H9 (cell line): ENCODE results near the gene ABHD17C. TPM values are rescaled to one million over a fixed set of nuclear protein-coding genes. Genes with fewer than 3 reads are reported as not detected.

Source experiments
- DNase-seq: peaks from one replicate; pipeline ENCODE4 v3.0.0-alpha.2; 2017
- H2AFZ ChIP-seq: one replicate; pipeline ENCODE4 v1.6.1; 2013; ENCODE audit warnings: mild to moderate bottlenecking, low read length, control low read depth, moderate library complexity
- H2AK5ac ChIP-seq: 2 replicates; pipeline ENCODE4 v1.6.1; 2013; ENCODE audit warnings: low read length, control low read depth, mixed read lengths; ENCODE audit not compliant: insufficient read length
- H2BK120ac ChIP-seq: one replicate; pipeline ENCODE4 v1.6.1; 2013; ENCODE audit warnings: low read depth, mild to moderate bottlenecking, low read length, control low read depth, inconsistent platforms; ENCODE audit not compliant: poor library complexity, severe bottlenecking
- H2BK12ac ChIP-seq: 2 replicates; pipeline ENCODE4 v1.6.1; 2013; ENCODE audit warnings: low read length, control low read depth, mixed read lengths, low read depth; ENCODE audit not compliant: insufficient read length
- H2BK15ac ChIP-seq: 2 replicates; pipeline ENCODE4 v1.6.1; 2013; ENCODE audit warnings: low read depth, low read length, control low read depth
- H2BK20ac ChIP-seq: one replicate; pipeline ENCODE4 v1.6.1; 2013; ENCODE audit warnings: low read depth, mild to moderate bottlenecking, low read length, control low read depth, inconsistent platforms; ENCODE audit not compliant: poor library complexity, severe bottlenecking
- H2BK5ac ChIP-seq: 2 replicates; pipeline ENCODE4 v1.6.1; 2013; ENCODE audit warnings: low read length, control low read depth, mixed read lengths; ENCODE audit not compliant: insufficient read length
- H3K14ac ChIP-seq: 2 replicates; pipeline ENCODE4 v1.6.1; 2013; ENCODE audit warnings: low read length, control low read depth; ENCODE audit not compliant: insufficient read depth
- H3K18ac ChIP-seq: 2 replicates; pipeline ENCODE4 v1.6.1; 2013; ENCODE audit warnings: low read depth, mild to moderate bottlenecking, mixed read lengths, low read length, control low read depth; ENCODE audit not compliant: insufficient read length
- H3K23ac ChIP-seq: 2 replicates; pipeline ENCODE4 v1.6.1; 2013; ENCODE audit warnings: low read length, control low read depth, mixed read lengths, low read depth; ENCODE audit not compliant: insufficient read length
- H3K23me2 ChIP-seq: 2 replicates; pipeline ENCODE4 v1.6.1; 2013; ENCODE audit warnings: low read depth, mild to moderate bottlenecking, mixed read lengths, low read length, control low read depth; ENCODE audit not compliant: insufficient read length, poor library complexity, severe bottlenecking
- H3K27ac ChIP-seq: 2 replicates; pipeline ENCODE4 v1.5.1; 2013; ENCODE audit warnings: low read length, control low read depth, mixed read lengths, low read depth; ENCODE audit not compliant: insufficient read length
- H3K27me3 ChIP-seq: 2 replicates; pipeline ENCODE4 v1.6.1; 2013; ENCODE audit warnings: low read length, control low read depth, inconsistent platforms; ENCODE audit not compliant: insufficient read depth
- H3K4ac ChIP-seq: 2 replicates; pipeline ENCODE4 v1.6.1; 2013; ENCODE audit warnings: low read depth, mild to moderate bottlenecking, control low read depth, inconsistent platforms, low read length, moderate library complexity
- H3K4me1 ChIP-seq: 2 replicates; pipeline ENCODE4 v1.6.1; 2013; ENCODE audit warnings: low read length, control low read depth, inconsistent platforms; ENCODE audit not compliant: insufficient read depth
- H3K4me2 ChIP-seq: 2 replicates; pipeline ENCODE4 v1.6.1; 2013; ENCODE audit warnings: low read length, control low read depth, mixed read lengths; ENCODE audit not compliant: insufficient read length, insufficient read depth
- H3K56ac ChIP-seq: 2 replicates; pipeline ENCODE4 v1.6.1; 2013; ENCODE audit warnings: low read depth, mild to moderate bottlenecking, mixed read lengths, low read length, control low read depth; ENCODE audit not compliant: insufficient read length
- H3K79me1 ChIP-seq: 2 replicates; pipeline ENCODE4 v1.6.1; 2013; ENCODE audit warnings: low read depth, mild to moderate bottlenecking, moderate library complexity, low read length, control low read depth, inconsistent platforms; ENCODE audit not compliant: insufficient read depth, poor library complexity, severe bottlenecking
- H3K79me2 ChIP-seq: 2 replicates; pipeline ENCODE4 v1.6.1; 2013; ENCODE audit warnings: low read length, control low read depth, inconsistent platforms; ENCODE audit not compliant: insufficient read depth
- H3K9ac ChIP-seq: 2 replicates; pipeline ENCODE4 v1.6.1; 2013; ENCODE audit warnings: low read length, control low read depth, mixed read lengths; ENCODE audit not compliant: insufficient read length; ENCODE audit errors: extremely low read depth
- H3K9me3 ChIP-seq: one replicate; pipeline ENCODE4 v1.6.1; 2013; ENCODE audit warnings: low read depth, low read length, inconsistent platforms; ENCODE audit not compliant: control insufficient read depth
- H3T11ph ChIP-seq: one replicate; pipeline ENCODE4 v1.6.1; 2013; ENCODE audit warnings: mild to moderate bottlenecking, low read length, control low read depth, inconsistent platforms
- H4K20me1 ChIP-seq: one replicate; pipeline ENCODE4 v1.6.1; 2013; ENCODE audit not compliant: control insufficient read depth, insufficient read length, insufficient read depth
- H4K5ac ChIP-seq: 2 replicates; pipeline ENCODE4 v1.6.1; 2013; ENCODE audit warnings: low read depth, mild to moderate bottlenecking, mixed read lengths, low read length, control low read depth; ENCODE audit not compliant: insufficient read length
- H4K8ac ChIP-seq: replicated peaks from 2 replicates; pipeline ENCODE4 v1.6.1; 2013; ENCODE audit warnings: low read length, control low read depth, mixed read lengths, low read depth; ENCODE audit not compliant: insufficient read length
- H4K91ac ChIP-seq: 2 replicates; pipeline ENCODE4 v1.6.1; 2013; ENCODE audit warnings: low read depth, mild to moderate bottlenecking, moderate library complexity, mixed read lengths, low read length, control low read depth; ENCODE audit not compliant: insufficient read length
- H3K27ac Mint-ChIP-seq, 3 experiments: 2 replicates in 2 of 3; 3 replicates in 1 of 3; pipeline ENCODE4 v1.8.0; 2020 to 2021; ENCODE audit warnings: mixed read lengths in 3 of 3, mild to moderate bottlenecking in 1 of 3, moderate library complexity in 1 of 3
- H3K27me3 Mint-ChIP-seq: 2 replicates; pipeline ENCODE4 v1.8.0; 2021; ENCODE audit warnings: low read depth, mild to moderate bottlenecking, moderate library complexity, mixed read lengths
- H3K36me3 Mint-ChIP-seq, 3 experiments: 2 replicates in 2 of 3; 3 replicates in 1 of 3; pipeline ENCODE4 v1.8.0; 2020 to 2021; ENCODE audit warnings: low read depth in 3 of 3, mixed read lengths in 3 of 3; ENCODE audit not compliant: insufficient read depth in 1 of 3
- H3K4me1 Mint-ChIP-seq, 2 experiments: 2 replicates each; pipeline ENCODE4 v1.8.0; 2020; ENCODE audit warnings: mixed read lengths in 2 of 2
- H3K4me3 Mint-ChIP-seq, 2 experiments: 2 replicates in 1 of 2; 3 replicates in 1 of 2; pipeline ENCODE4 v1.8.0; 2020 to 2021; ENCODE audit warnings: mild to moderate bottlenecking in 2 of 2, mixed read lengths in 2 of 2, moderate library complexity in 1 of 2
- H3K9me3 Mint-ChIP-seq, 2 experiments: 2 replicates in 1 of 2; 3 replicates in 1 of 2; pipeline ENCODE4 v1.8.0; 2020; ENCODE audit warnings: mild to moderate bottlenecking in 2 of 2, mixed read lengths in 2 of 2, moderate library complexity in 1 of 2
- CTCF ChIP-seq: fragments of 200-600 bp; sonication (generic); conservative IDR thresholded peaks from 3 replicates; pipeline ENCODE4 v1.8.0; 2021; ENCODE audit warnings: antibody characterized with exemption, mild to moderate bottlenecking
- WGBS: extraction: QIAGEN DNeasy Blood & Tissue Kit; methylation state at CpG from one replicate; pipeline ENCODE4 v1.1.7; 2013; ENCODE audit warnings: missing lambda C conversion rate, low lambda C conversion rate, mixed read lengths; ENCODE audit not compliant: insufficient read length; ENCODE audit errors: extremely low coverage; 5-methylcytosine and 5-hydroxymethylcytosine counted together
- total RNA-seq: library from RNA; stranded (reverse); gene quantifications from 2 replicates; pipeline ENCODE4 v1.2.1, GENCODE V29; 2021

ABHD17C gene
- total RNA-seq, 1 experiment from 2014 or later, result 21.5 TPM

DNA sequence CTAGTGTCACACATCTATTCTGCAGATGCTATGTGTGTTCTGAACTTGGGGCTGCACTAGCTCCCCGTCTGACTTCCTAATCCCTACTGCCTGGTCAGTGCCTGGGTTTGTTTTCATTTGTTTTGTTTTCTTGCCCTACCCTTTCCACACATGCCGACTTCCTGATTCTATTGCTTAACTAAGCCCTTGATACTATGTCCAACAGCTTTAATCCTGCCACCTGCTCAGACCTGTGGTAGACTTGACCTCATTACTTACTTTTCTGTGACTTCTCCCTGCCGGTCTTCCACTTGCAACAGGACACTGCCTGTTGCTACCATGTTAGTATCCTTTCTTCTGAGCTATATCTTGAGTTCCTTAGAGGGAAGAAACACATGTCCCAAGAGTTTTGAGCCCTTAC, 44.8 kb downstream of the ABHD17C start:
- H2BK20ac ChIP-seq, result no peak overlapping the region

More for the DNA sequence above, 44.8 kb downstream of the ABHD17C start:
- Mint-ChIP-seq H3K4me3 (no peak overlapping the region), H3K4me1 (peaks cover 21% of the 10 kb centered on the region in 2 experiments), H3K9me3 (peaks cover 0 to 3% of the 10 kb centered on the region in 2 experiments; a peak in 1 of 5 replicates), H3K36me3 (peaks cover 0 to 3% (median 0%) of the 10 kb centered on the region in 3 experiments; a peak in 4 of 7 replicates), H3K27ac (no peak overlapping the region), H3K27me3 (0 out of 2 replicates have a peak, but pooled peaks cover 2% of the 10 kb centered on the region)
- Histone ChIP-seq H3K4me2 (no peak overlapping the region), H3T11ph (no peak overlapping the region), H3K23ac (no peak overlapping the region), H3K4ac (no peak overlapping the region), H3K79me2 (no peaks in the 10 kb centered on the region), H2AFZ (no peak overlapping the region), H4K8ac (no peak overlapping the region), H3K14ac (no peak overlapping the region), H2BK120ac (no peak overlapping the region), H4K5ac (no peak overlapping the region), H3K9ac (no peak overlapping the region), H3K79me1 (no peaks in the 10 kb centered on the region), H4K91ac (no peak overlapping the region), H3K18ac (no peak overlapping the region), H3K27me3 (no peaks in the 10 kb centered on the region), H4K20me1 (no peaks in the 10 kb centered on the region), H2BK5ac (no peak overlapping the region), H2BK15ac (no peak overlapping the region), H3K56ac (no peak overlapping the region), H2BK12ac (no peak overlapping the region), H3K4me1 (peaks cover 3% of the 10 kb centered on the region; the same call in 1 of the 2 replicates), H3K27ac (no peak overlapping the region), H3K9me3 (no peaks in the 10 kb centered on the region), H3K23me2 (no peaks in the 10 kb centered on the region), H2AK5ac (no peak overlapping the region)
- no CpG with 5 or more reads among the region's 3 CpGs for WGBS
- no peak for DNase-seq
- no peak for TF ChIP-seq CTCF
